Measurements from ENCODE around the gene P2RX3.

DNA sequence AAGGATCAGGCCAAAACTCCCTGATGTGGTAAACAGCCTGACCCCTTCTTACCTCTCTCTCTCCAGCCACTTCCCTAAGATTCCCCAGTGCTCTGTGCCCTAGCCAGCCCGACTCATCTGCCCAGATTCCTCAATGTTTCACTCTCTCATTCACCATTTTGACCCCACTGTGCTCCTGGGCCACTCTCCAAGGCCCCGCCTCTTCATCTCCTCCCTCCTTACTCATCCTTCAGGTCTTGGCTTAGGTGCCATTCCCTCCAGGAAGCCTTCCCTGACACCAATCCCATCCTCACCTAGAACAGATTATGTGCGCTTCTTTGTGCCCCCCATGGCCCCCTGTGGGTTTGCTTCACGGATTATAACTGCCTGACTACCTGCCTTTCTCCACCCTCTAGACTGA, 75.5 kb downstream of the P2RX3 start:
- TF ChIP-seq, protein P1, sequence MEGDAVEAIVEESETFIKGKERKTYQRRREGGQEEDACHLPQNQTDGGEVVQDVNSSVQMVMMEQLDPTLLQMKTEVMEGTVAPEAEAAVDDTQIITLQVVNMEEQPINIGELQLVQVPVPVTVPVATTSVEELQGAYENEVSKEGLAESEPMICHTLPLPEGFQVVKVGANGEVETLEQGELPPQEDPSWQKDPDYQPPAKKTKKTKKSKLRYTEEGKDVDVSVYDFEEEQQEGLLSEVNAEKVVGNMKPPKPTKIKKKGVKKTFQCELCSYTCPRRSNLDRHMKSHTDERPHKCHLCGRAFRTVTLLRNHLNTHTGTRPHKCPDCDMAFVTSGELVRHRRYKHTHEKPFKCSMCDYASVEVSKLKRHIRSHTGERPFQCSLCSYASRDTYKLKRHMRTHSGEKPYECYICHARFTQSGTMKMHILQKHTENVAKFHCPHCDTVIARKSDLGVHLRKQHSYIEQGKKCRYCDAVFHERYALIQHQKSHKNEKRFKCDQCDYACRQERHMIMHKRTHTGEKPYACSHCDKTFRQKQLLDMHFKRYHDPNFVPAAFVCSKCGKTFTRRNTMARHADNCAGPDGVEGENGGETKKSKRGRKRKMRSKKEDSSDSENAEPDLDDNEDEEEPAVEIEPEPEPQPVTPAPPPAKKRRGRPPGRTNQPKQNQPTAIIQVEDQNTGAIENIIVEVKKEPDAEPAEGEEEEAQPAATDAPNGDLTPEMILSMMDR (IDR thresholded peaks at IDR 0.05; ENCODE audit: insufficient read depth, low read depth, low read length): no peak
- no peak for TF ChIP-seq EZH2 (IDR thresholded peaks at IDR 0.05; ENCODE audit: insufficient read depth, low read length)

Data from astrocyte (in vitro differentiated cells and primary cell).